PC-3 (cell line): Measurements from ENCODE around the gene ZBTB16. TPM values are rescaled to one million over a fixed set of nuclear protein-coding genes. Genes with fewer than 3 reads are reported as not detected.
A peak's percentile ranks its signal among the peaks of the same experiment; 100 is the strongest.

Source experiments
- ATAC-seq: fragments of 200-7000 bp; cut with Tn5 transposase; 2 replicates; pipeline ENCODE4 v1.9.1; 2020; ENCODE audit warnings: mild to moderate bottlenecking, moderate library complexity
- BruUV-seq: library from RNA; stranded (reverse); fragments of 400-500 nt; replicated peaks from 2 replicates; lab custom pipeline; 2021; lab: Mats Ljungman, UMichigan
- CTCF ChIA-PET: fragments of 300-600 bp; sonication (Branson Sonifier 250); formaldehyde crosslinking; loops from one replicate; lab custom pipeline; 2022; ENCODE audit warnings: antibody characterized with exemption; lab: Charles Lee
- POLR2A ChIA-PET: fragments of 300-600 bp; sonication (Branson Sonifier 250); formaldehyde crosslinking; loops from one replicate; lab custom pipeline; 2022; ENCODE audit warnings: antibody characterized with exemption; ENCODE audit not compliant: unreplicated experiment; lab: Charles Lee
- DNase-seq: peaks from one replicate; pipeline ENCODE4 v3.0.0-alpha.2; 2015
- H2AFZ ChIP-seq: fragments of 300-600 bp; sonication (generic); 2 replicates; pipeline ENCODE4 v1.6.0; 2016; ENCODE audit warnings: antibody characterized with exemption, low read length
- H3F3A ChIP-seq: fragments of 300-600 bp; sonication (generic); one replicate; pipeline ENCODE4 v1.6.0; 2017; ENCODE audit warnings: antibody characterized with exemption, low read length, control low read depth, mild to moderate bottlenecking; ENCODE audit not compliant: unreplicated experiment
- H3K27ac ChIP-seq: fragments of 300-600 bp; sonication (generic); 2 replicates; pipeline ENCODE4 v1.5.1; 2016; ENCODE audit warnings: mild to moderate bottlenecking, low read length
- H3K27me3 ChIP-seq: fragments of 300-600 bp; sonication (generic); 2 replicates; pipeline ENCODE4 v1.6.1; 2016; ENCODE audit warnings: low read length, mixed read lengths
- H3K36me3 ChIP-seq: fragments of 300-600 bp; sonication (generic); 2 replicates; pipeline ENCODE4 v1.6.1; 2016; ENCODE audit warnings: low read depth, mixed run types, low read length, mixed read lengths
- H3K4me1 ChIP-seq: fragments of 300-600 bp; sonication (generic); 2 replicates; pipeline ENCODE4 v1.5.1; 2016; ENCODE audit warnings: low read length; ENCODE audit not compliant: insufficient read depth
- H3K4me2 ChIP-seq: fragments of 300-600 bp; sonication (generic); 2 replicates; pipeline ENCODE4 v1.6.0; 2016; ENCODE audit warnings: low read length
- H3K4me3 ChIP-seq: fragments of 300-600 bp; sonication (generic); 2 replicates; pipeline ENCODE4 v1.5.1; 2016; ENCODE audit warnings: mild to moderate bottlenecking, low read length, mixed read lengths
- H3K79me2 ChIP-seq: fragments of 300-600 bp; sonication (generic); 2 replicates; pipeline ENCODE4 v1.6.1; 2017; ENCODE audit warnings: low read length, mixed read lengths
- H3K9ac ChIP-seq: fragments of 300-600 bp; sonication (generic); 2 replicates; pipeline ENCODE4 v1.6.0; 2016; ENCODE audit warnings: mild to moderate bottlenecking, low read length
- H3K9me2 ChIP-seq: fragments of 300-600 bp; sonication (generic); replicated peaks from 2 replicates; pipeline ENCODE4 v1.6.1; 2016; ENCODE audit warnings: mixed run types, low read length, mixed read lengths
- H3K9me3 ChIP-seq: fragments of 300-600 bp; sonication (generic); 2 replicates; pipeline ENCODE4 v1.6.1; 2016; ENCODE audit warnings: low read length, mixed read lengths
- H4K20me1 ChIP-seq: fragments of 300-600 bp; sonication (generic); 2 replicates; pipeline ENCODE4 v1.6.1; 2016; ENCODE audit warnings: low read length, mixed read lengths
- EZH2 ChIP-seq: fragments of 300-600 bp; sonication (generic); IDR thresholded peaks from one replicate; pipeline ENCODE4 v1.6.1; 2017; ENCODE audit warnings: antibody characterized with exemption, mild to moderate bottlenecking, low read length; ENCODE audit not compliant: unreplicated experiment
- EZH2phosphoT487 ChIP-seq: fragments of 300-600 bp; sonication (generic); IDR thresholded peaks from 2 replicates; pipeline ENCODE4 v1.6.1; 2018; ENCODE audit warnings: mild to moderate bottlenecking, antibody characterized with exemption, low read length, borderline replicate concordance
- intact Hi-C: fragments of 100-400 bp; cut with micrococcal nuclease; formaldehyde crosslinking; loops from 2 replicates; pipeline ENCODE4 v1.9.0; 2023
- total RNA-seq: library from RNA; depleted of rRNA; stranded (reverse); fragments of >200 nt; gene quantifications from 2 replicates; pipeline ENCODE4 v1.2.3, GENCODE V29; 2014
- TF ChIP-seq, protein P1 (sequence below): fragments of 300-600 bp; sonication (generic); conservative IDR thresholded peaks from 2 replicates; pipeline ENCODE4 v1.5.1; 2017; ENCODE audit warnings: antibody characterized with exemption, low read depth, mild to moderate bottlenecking, low read length

ZBTB16 gene
- total RNA-seq, 1 experiment from 2014 or later: not detected

DNA sequence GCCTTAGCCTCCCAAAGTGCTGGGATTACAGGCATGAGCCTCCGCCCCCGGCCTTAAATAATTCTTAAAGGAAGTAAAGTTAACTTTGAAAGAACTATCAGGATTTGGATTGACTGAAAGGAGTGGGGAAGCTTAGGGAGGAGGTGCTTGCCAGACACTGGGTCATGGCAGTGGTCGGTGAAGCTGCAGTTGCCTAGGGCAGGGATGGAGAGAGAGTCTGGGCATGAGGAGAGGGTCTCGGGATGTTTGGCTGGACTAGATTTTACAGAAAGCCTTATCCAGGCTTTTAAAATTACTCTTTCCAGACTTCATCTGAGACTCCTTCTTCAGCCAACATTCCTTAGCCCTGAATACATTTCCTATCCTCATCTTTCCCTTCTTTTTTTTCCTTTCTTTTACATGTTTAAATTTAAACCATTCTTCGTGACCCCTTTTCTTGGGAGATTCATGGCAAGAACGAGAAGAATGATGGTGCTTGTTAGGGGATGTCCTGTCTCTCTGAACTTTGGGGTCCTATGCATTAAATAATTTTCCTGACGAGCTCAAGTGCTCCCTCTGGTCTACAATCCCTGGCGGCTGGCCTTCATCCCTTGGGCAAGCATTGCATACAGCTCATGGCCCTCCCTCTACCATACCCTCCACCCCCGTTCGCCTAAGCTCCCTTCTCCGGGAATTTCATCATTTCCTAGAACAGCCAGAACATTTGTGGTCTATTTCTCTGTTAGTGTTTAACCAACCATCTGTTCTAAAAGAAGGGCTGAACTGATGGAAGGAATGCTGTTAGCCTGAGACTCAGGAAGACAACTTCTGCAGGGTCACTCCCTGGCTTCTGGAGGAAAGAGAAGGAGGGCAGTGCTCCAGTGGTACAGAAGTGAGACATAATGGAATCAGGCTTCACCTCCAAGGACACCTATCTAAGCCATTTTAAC is 236.4 kb downstream of the ZBTB16 start, which contains the start of gene NNMT:
Gene NNMT (plus strand): TSS at position 724 of the 929 bp plus-strand sequence. CDS start 158 bp downstream, at position 882.
- peak within 1 kb of the TSS; percentile 52 for H3K4me2 ChIP-seq
- H4K20me1 ChIP-seq: no peaks in the 10 kb centered on the region
- H3K4me1 ChIP-seq: peaks cover 54% of the 10 kb centered on the region
- no peaks in the 10 kb centered on the region for H3K27me3 ChIP-seq
- 0 out of 2 replicates have a peak, but pooled peaks cover 4% of the 10 kb centered on the region for H3K9me3 ChIP-seq
- peak within 1 kb of the TSS; percentile 78 for H3K9ac ChIP-seq
- POLR2A ChIA-PET: no interaction called here
- no peaks in the 10 kb centered on the region for H3K36me3 ChIP-seq
- peak within 1 kb of the TSS; percentile 32 for H3K4me3 ChIP-seq
- CTCF ChIA-PET: interaction anchor here (0.6 kb wide), 1 partner anchor 21 kb away, joined by 3 read pairs; no protein-coding TSS in a partner anchor
- ATAC-seq (no peak; the same call in 1 of the 2 replicates), DNase-seq (peak; percentile 60)
- H3K27ac ChIP-seq: peak within 1 kb of the TSS; percentile 94
- intact Hi-C loops: no loop called here
- H2AFZ ChIP-seq: peak within 1 kb of the TSS; percentile 42
- H3F3A ChIP-seq: peaks cover 7% of the 10 kb centered on the region
- TF ChIP-seq, protein P1, sequence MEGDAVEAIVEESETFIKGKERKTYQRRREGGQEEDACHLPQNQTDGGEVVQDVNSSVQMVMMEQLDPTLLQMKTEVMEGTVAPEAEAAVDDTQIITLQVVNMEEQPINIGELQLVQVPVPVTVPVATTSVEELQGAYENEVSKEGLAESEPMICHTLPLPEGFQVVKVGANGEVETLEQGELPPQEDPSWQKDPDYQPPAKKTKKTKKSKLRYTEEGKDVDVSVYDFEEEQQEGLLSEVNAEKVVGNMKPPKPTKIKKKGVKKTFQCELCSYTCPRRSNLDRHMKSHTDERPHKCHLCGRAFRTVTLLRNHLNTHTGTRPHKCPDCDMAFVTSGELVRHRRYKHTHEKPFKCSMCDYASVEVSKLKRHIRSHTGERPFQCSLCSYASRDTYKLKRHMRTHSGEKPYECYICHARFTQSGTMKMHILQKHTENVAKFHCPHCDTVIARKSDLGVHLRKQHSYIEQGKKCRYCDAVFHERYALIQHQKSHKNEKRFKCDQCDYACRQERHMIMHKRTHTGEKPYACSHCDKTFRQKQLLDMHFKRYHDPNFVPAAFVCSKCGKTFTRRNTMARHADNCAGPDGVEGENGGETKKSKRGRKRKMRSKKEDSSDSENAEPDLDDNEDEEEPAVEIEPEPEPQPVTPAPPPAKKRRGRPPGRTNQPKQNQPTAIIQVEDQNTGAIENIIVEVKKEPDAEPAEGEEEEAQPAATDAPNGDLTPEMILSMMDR: no peak
- no peak for TF ChIP-seq EZH2
- TF ChIP-seq EZH2phosphoT487: no peak
- BruUV-seq: TSS peak; percentile 31
- H3K9me2 ChIP-seq: no peaks in the 10 kb centered on the region
- H3K79me2 ChIP-seq: no peaks in the 10 kb centered on the region

DNA sequence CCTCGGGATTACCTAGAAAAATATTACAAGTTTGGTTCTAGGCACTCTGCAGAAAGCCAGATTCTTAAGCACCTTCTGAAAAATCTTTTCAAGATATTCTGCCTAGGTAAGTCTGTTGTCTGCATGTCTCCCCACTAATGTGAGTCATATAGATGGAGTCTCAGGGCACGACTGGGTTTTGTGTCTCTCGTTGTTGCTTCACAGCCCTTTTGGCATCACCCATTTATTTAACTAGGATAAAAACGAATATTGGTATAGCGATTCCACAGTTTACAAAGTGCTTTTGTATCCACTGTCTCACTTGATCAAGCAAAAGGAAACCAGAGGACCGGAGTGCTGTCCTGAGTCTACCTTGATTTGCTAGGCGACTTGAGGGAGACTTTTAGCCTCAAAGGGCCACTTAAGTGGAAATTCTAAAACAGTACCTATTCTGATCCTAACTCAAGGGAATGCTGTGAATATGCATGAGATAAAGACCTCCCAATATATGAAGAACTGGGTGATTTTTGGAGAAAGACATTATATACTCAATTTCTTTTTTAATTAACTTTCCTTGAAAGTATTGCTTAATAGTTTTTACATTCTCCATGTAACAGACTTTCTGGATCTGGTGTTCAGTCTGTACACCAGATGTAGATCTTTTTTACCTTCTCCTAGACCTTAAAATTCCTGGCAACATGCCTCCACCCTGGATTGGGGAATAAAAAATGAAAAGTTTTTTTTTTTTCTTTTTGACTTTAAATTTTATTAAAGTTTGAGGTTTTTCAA is 237.3 kb downstream of the ZBTB16 start:
- Histone ChIP-seq H4K20me1 (no peaks in the 10 kb centered on the region), H3K4me1 (peaks cover 47% of the 10 kb centered on the region), H3K4me2 (peak overlapping the region; percentile 52), H3K79me2 (no peaks in the 10 kb centered on the region), H3F3A (peaks cover 7% of the 10 kb centered on the region), H3K36me3 (no peaks in the 10 kb centered on the region), H2AFZ (peak overlapping the region; percentile 6; the same call in 1 of the 2 replicates), H3K9ac (peak overlapping the region; percentile 78), H3K9me2 (no peaks in the 10 kb centered on the region), H3K9me3 (0 out of 2 replicates have a peak, but pooled peaks cover 4% of the 10 kb centered on the region), H3K27me3 (no peaks in the 10 kb centered on the region), H3K27ac (peak overlapping the region; percentile 94), H3K4me3 (peak overlapping the region; percentile 32)
- DNase-seq: peak; percentile 42
- intact Hi-C loops: no loop called here
- ChIA-PET POLR2A (no interaction called here), CTCF (no interaction called here)
- TF ChIP-seq, protein P1: no peak
- TF ChIP-seq EZH2 (no peak), EZH2phosphoT487 (no peak)
- TSS peak; percentile 76 for BruUV-seq
- ATAC-seq: no peak
